K562 (cell line): Measurements from ENCODE around the gene VWF. TPM values are rescaled to one million over a fixed set of nuclear protein-coding genes. Genes with fewer than 3 reads are reported as not detected.
A peak's percentile ranks its signal among the peaks of the same experiment; 100 is the strongest.

Source experiments
- ATAC-seq: fragments of 200-7000 bp; cut with Tn5 transposase; 3 replicates; pipeline ENCODE4 v1.9.1; 2020; ENCODE audit warnings: moderate library complexity
- BruUV-seq: library from RNA; stranded (reverse); fragments of 400-500 nt; replicated peaks from 2 replicates; lab custom pipeline; 2021; lab: Mats Ljungman, UMichigan
- CTCF ChIA-PET: fragments of 300-600 bp; formaldehyde crosslinking; extraction: SDS; loops from one replicate; lab custom pipeline; 2021; ENCODE audit warnings: low intra/inter-chr PET ratio; lab: Yijun Ruan, JAX
- POLR2A ChIA-PET: fragments of 300-600, 350-650 bp; sonication (Branson Sonifier 250); formaldehyde crosslinking; extraction: SDS; loops from one replicate; lab custom pipeline; 2021; ENCODE audit warnings: antibody characterized with exemption, inconsistent platforms; lab: Yijun Ruan, JAX
- DNase-seq, 4 experiments: peaks; one replicate each; pipeline versions ENCODE4 v3.0.0 to v3.0.0-alpha.2; 2011 to 2018; ENCODE audit warnings: low spot score in 3 of 4, mixed read lengths in 3 of 4; ENCODE audit errors: extremely low read depth in 1 of 4
- FAIRE-seq: peaks from 2 replicates; lab custom pipeline; 2011; peaks lifted over from hg19 to GRCh38; lab: Jason Lieb, UNC
- H2AFZ ChIP-seq: 2 replicates; pipeline ENCODE4 v1.6.0; 2011; ENCODE audit warnings: low read depth, low read length, control low read depth, inconsistent platforms
- H3K27ac ChIP-seq: fragments of 200-600 bp; 3 replicates; pipeline ENCODE4 v1.8.0; 2011; ENCODE audit warnings: low read depth, mild to moderate bottlenecking, control low read depth, inconsistent platforms, low read length, moderate library complexity, mixed read lengths; ENCODE audit errors: extremely low read depth
- H3K27me3 ChIP-seq, 2 experiments: fragments of 300-600 bp in 1 of 2; 2 replicates in 1 of 2; 3 replicates in 1 of 2; pipeline versions ENCODE4 v1.6.0 to v1.8.0; 2011; ENCODE audit warnings: inconsistent platforms in 2 of 2, low read length in 2 of 2, mild to moderate bottlenecking in 1 of 2, mixed read lengths in 1 of 2, moderate library complexity in 1 of 2; ENCODE audit not compliant: control insufficient read depth in 2 of 2, insufficient read depth in 2 of 2
- H3K36me3 ChIP-seq: fragments of 300-600 bp; 3 replicates; pipeline ENCODE4 v1.8.0; 2011; ENCODE audit warnings: mild to moderate bottlenecking, low read length, inconsistent platforms; ENCODE audit not compliant: control insufficient read depth, insufficient read depth
- H3K4me1 ChIP-seq, 2 experiments: fragments of 200-600 bp in 1 of 2; replicated peaks in 1 of 2; 2 replicates in 1 of 2; 3 replicates in 1 of 2; pipeline versions ENCODE4 v1.5.1 to v1.8.0; 2011; ENCODE audit warnings: inconsistent platforms in 2 of 2, low read length in 2 of 2, mild to moderate bottlenecking in 1 of 2, mixed read lengths in 1 of 2, moderate library complexity in 1 of 2; ENCODE audit not compliant: control insufficient read depth in 2 of 2, insufficient read depth in 2 of 2
- H3K4me2 ChIP-seq: 2 replicates; pipeline ENCODE4 v1.6.1; 2011; ENCODE audit warnings: low read length, control low read depth, inconsistent platforms, mixed read lengths; ENCODE audit not compliant: insufficient read depth
- H3K4me3 ChIP-seq: fragments of 200-600 bp; sonication (generic), shearing (Covaris generic); 2 replicates; pipeline ENCODE4 v1.5.1; 2016; ENCODE audit warnings: control low read depth, inconsistent platforms
- H3K79me2 ChIP-seq: fragments of 200-600 bp; 3 replicates; pipeline ENCODE4 v1.8.0; 2011; ENCODE audit warnings: low read length, inconsistent platforms; ENCODE audit not compliant: control insufficient read depth, insufficient read depth
- H3K9ac ChIP-seq, 2 experiments: 2 replicates each; pipeline versions ENCODE4 v1.6.0 to v1.6.1; 2011; ENCODE audit warnings: low read depth in 2 of 2, low read length in 2 of 2, control low read depth in 1 of 2, inconsistent platforms in 1 of 2, mild to moderate bottlenecking in 1 of 2, mixed read lengths in 1 of 2; ENCODE audit not compliant: insufficient read depth in 1 of 2
- H3K9me1 ChIP-seq: one replicate; pipeline ENCODE4 v1.6.0; 2011; ENCODE audit warnings: inconsistent platforms, mild to moderate bottlenecking, low read length, moderate library complexity; ENCODE audit not compliant: control insufficient read depth, insufficient read depth
- H3K9me3 ChIP-seq: replicated peaks from 2 replicates; pipeline ENCODE4 v1.5.1; 2011; ENCODE audit warnings: low read depth, low read length, inconsistent platforms; ENCODE audit not compliant: control insufficient read depth, insufficient read depth
- H4K20me1 ChIP-seq: replicated peaks from 2 replicates; pipeline ENCODE4 v1.6.1; 2011; ENCODE audit warnings: low read length, inconsistent platforms, mixed read lengths; ENCODE audit not compliant: control insufficient read depth, insufficient read depth
- DLX4 ChIP-seq: fragments of 250-450 bp; sonication (Bioruptor Pico); IDR thresholded peaks from 2 replicates; pipeline ENCODE4 v1.6.1; 2021; ENCODE audit warnings: mild to moderate bottlenecking
- RB1 ChIP-seq: fragments of 450-650 bp; IDR thresholded peaks from 2 replicates; pipeline ENCODE4 v1.6.1; 2017; ENCODE audit warnings: low read depth, mild to moderate bottlenecking
- SMARCE1 ChIP-seq: fragments of 450-650 bp; IDR thresholded peaks from 2 replicates; pipeline ENCODE4 v1.7.1; 2016; ENCODE audit warnings: mild to moderate bottlenecking
- SRSF7 ChIP-seq: fragments of 200-400 bp; formaldehyde crosslinking; optimal IDR thresholded peaks from 2 replicates; pipeline ENCODE3; 2017; ENCODE audit warnings: mild to moderate bottlenecking, low read depth, low read length
- ZNF239 ChIP-seq: fragments of 250-450 bp; sonication (Bioruptor Pico); IDR thresholded peaks from 2 replicates; pipeline ENCODE4 v1.4.0; 2020; ENCODE audit warnings: mild to moderate bottlenecking
- ZNF280B ChIP-seq: fragments of 250-450 bp; sonication (Bioruptor Pico); IDR thresholded peaks from 2 replicates; pipeline ENCODE4 v1.5.1; 2021; ENCODE audit warnings: mild to moderate bottlenecking
- ZNF695 ChIP-seq: fragments of 450-650 bp; formaldehyde crosslinking; IDR thresholded peaks from 2 replicates; pipeline ENCODE4 v1.4.0; 2020; ENCODE audit warnings: mild to moderate bottlenecking, moderate library complexity
- WGBS: fragments of 100-300 bp; shearing (Covaris generic); methylation state at CpG from one replicate; pipeline ENCODE4 v1.1.6; 2016; ENCODE audit warnings: low coverage, mixed read lengths; ENCODE audit not compliant: insufficient coverage; ENCODE audit errors: missing lambda C conversion rate; 5-methylcytosine and 5-hydroxymethylcytosine counted together
- in situ Hi-C: fragments of 300-500 bp; cut with MboI; formaldehyde crosslinking; loops from 4 replicates; pipeline ENCODE4 v1.15.0; 2018; ENCODE audit warnings: inconsistent platforms, mixed read lengths
- intact Hi-C: fragments of 100-400 bp; cut with micrococcal nuclease; formaldehyde crosslinking; loops from 2 replicates; pipeline ENCODE4 v1.14.2; 2022
- polyA plus RNA-seq, 8 experiments: library from polyadenylated mRNA; depleted of rRNA in 4 of 8; stranded (reverse) in 5 of 8; unstranded in 3 of 8; fragments of >200 nt; fragmentation: Nextera tagmentation in 2 of 8; fragmentation: Illumina TruSeq in 1 of 8; extraction: Ambion mirVana in 2 of 8; extraction: Trizol in 1 of 8; gene quantifications; 2 replicates each; pipeline versions ENCODE4 v1.2.1 to v1.2.3, GENCODE V29; 2011 to 2014; ENCODE audit warnings: inconsistent platforms in 1 of 8, missing spikeins in 1 of 8
- total RNA-seq, 7 experiments: library from RNA; depleted of rRNA in 6 of 7; stranded (reverse); fragments of >200 nt in 6 of 7; fragmentation: Illumina TruSeq in 2 of 7; extraction: Trizol in 2 of 7; gene quantifications; 2 replicates each; pipeline versions ENCODE4 v1.2.1 to v1.2.3, GENCODE V29; 2011 to 2021; ENCODE audit warnings: low replicate concordance in 1 of 7
- TF ChIP-seq, protein P1 (sequence below), 3 experiments: IDR thresholded peaks in 2 of 3; conservative IDR thresholded peaks in 1 of 3; 2 replicates each; pipeline ENCODE4 v1.5.1; 2011 to 2012; ENCODE audit warnings: low read length in 3 of 3, mild to moderate bottlenecking in 3 of 3, control low read depth in 2 of 3, improper control_type of control experiment in 1 of 3, inconsistent platforms in 1 of 3, low read depth in 1 of 3, mixed read lengths in 1 of 3, moderate library complexity in 1 of 3; ENCODE audit not compliant: insufficient read depth in 2 of 3

The VWF gene
- total and polyA plus RNA-seq, 9 of the 15 experiments (the other 6 are each of a cell fraction or from before 2014, with no cell fraction given) = 0.53 TPM; not detected in 8

DNA sequence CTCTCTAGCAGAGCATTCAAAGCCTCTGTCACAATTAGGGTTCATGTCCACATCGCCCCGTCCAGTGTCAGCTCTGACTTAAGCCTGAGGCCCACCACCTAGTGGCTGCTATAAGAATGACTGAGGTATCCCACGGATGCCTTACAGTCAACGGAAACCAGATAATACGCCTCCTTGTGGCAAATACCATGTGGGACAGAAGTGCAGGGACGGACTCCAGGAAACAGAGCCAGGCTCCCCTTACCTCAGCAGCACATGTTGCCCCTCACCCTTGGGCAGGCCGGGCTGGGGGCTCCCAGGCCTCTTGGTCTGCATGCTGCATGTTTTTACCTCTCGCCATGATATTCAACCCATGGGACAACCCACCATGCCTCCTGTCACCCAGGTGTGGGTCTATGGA, 86.3 kb downstream of the VWF start (continued):
- TF ChIP-seq, protein P1, sequence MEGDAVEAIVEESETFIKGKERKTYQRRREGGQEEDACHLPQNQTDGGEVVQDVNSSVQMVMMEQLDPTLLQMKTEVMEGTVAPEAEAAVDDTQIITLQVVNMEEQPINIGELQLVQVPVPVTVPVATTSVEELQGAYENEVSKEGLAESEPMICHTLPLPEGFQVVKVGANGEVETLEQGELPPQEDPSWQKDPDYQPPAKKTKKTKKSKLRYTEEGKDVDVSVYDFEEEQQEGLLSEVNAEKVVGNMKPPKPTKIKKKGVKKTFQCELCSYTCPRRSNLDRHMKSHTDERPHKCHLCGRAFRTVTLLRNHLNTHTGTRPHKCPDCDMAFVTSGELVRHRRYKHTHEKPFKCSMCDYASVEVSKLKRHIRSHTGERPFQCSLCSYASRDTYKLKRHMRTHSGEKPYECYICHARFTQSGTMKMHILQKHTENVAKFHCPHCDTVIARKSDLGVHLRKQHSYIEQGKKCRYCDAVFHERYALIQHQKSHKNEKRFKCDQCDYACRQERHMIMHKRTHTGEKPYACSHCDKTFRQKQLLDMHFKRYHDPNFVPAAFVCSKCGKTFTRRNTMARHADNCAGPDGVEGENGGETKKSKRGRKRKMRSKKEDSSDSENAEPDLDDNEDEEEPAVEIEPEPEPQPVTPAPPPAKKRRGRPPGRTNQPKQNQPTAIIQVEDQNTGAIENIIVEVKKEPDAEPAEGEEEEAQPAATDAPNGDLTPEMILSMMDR (IDR thresholded peaks at IDR 0.05 in 2 of 3, conservative IDR thresholded peaks at IDR 0.05 in 1 of 3; ENCODE audit: insufficient read depth in 2 of 3, low read depth in 1 of 3, low read length in 3 of 3) = peak; percentile 95 to 99 (median 99)

- H3K4me2 ChIP-seq = no peak overlapping the region
- peaks cover 2 to 18% of the 10 kb centered on the region in 2 experiments; a peak in 3 of 5 replicates for H3K27me3 ChIP-seq
- intact Hi-C loops = no loop called here
- H3K9me3 ChIP-seq = no peaks in the 10 kb centered on the region
- DNase-seq (no peak), FAIRE-seq (no peak), ATAC-seq (no peak)
- no peak overlapping the region for H3K27ac ChIP-seq
- no TSS peak for BruUV-seq
- WGBS = 5% methylated on average over 9 of the region's 9 CpGs
- no peak overlapping the region for H3K4me3 ChIP-seq
- in situ Hi-C loops = no loop called here
- POLR2A ChIA-PET = interaction anchor here (0.6 to 0.8 kb wide), 3 partner anchors 9 to 265 kb away, joined by 3 to 6 read pairs (median 3); no protein-coding TSS in a partner anchor
- H3K9ac ChIP-seq = no peak overlapping the region
- no peaks in the 10 kb centered on the region for H3K36me3 ChIP-seq
- H4K20me1 ChIP-seq = no peaks in the 10 kb centered on the region
- H2AFZ ChIP-seq = no peak overlapping the region
- TF ChIP-seq SMARCE1 (no peak), DLX4 (CRISPR knock-in tag) (no peak), SRSF7 (no peak), RB1 (no peak), ZNF695 (CRISPR knock-in tag) (no peak), ZNF239 (no peak), ZNF280B (CRISPR knock-in tag) (no peak)
- TF ChIP-seq, all 486 proteins: peak for 0
- Histone ChIP-seq H3K9me1 (no peaks in the 10 kb centered on the region), H3K79me2 (no peaks in the 10 kb centered on the region), H3K4me1 (no peaks in the 10 kb centered on the region; a peak in 1 of 5 replicates)
- CTCF ChIA-PET = interaction anchor here (1.3 to 4.4 kb wide), 3 partner anchors 45 to 125 kb away, joined by 4 to 54 read pairs (median 7); no protein-coding TSS in a partner anchor
These were observed 87.0 kb downstream of the VWF start for GRCh38 chr12:6037459-6037858.
